HepG2 (cell line): ENCODE results near the gene AIP. TPM values are rescaled to one million over a fixed set of nuclear protein-coding genes. Genes with fewer than 3 reads are reported as not detected.
A peak's percentile ranks its signal among the peaks of the same experiment; 100 is the strongest.

Source experiments
- DR1 ChIP-seq: sonication (generic); formaldehyde crosslinking; IDR thresholded peaks from 2 replicates; pipeline ENCODE4 v1.8.0; 2021; ENCODE audit warnings: mild to moderate bottlenecking, missing genetic modification reagents, inconsistent platforms
- GLI4 ChIP-seq: sonication (generic); formaldehyde crosslinking; IDR thresholded peaks from 2 replicates; pipeline ENCODE4 v1.5.1; 2020; ENCODE audit warnings: missing genetic modification reagents, mild to moderate bottlenecking, moderate library complexity, borderline replicate concordance
- HOXA3 ChIP-seq: sonication (generic); formaldehyde crosslinking; IDR thresholded peaks from 2 replicates; pipeline ENCODE4 v1.5.0; 2020; ENCODE audit warnings: missing genetic modification reagents
- HOXD1 ChIP-seq: sonication (generic); formaldehyde crosslinking; IDR thresholded peaks from 2 replicates; pipeline ENCODE4 v1.5.0; 2020; ENCODE audit warnings: missing genetic modification reagents
- IKZF1 ChIP-seq: fragments of 450-650 bp; IDR thresholded peaks from 2 replicates; pipeline ENCODE4 v1.7.1; 2016
- JUND ChIP-seq: sonication (generic); formaldehyde crosslinking; IDR thresholded peaks from 2 replicates; pipeline ENCODE4 v1.8.0; 2022; ENCODE audit warnings: mild to moderate bottlenecking, missing genetic modification reagents
- KDM6A ChIP-seq: IDR thresholded peaks from 2 replicates; pipeline ENCODE4 v1.6.1; 2016; ENCODE audit warnings: low read depth
- KIAA2018 ChIP-seq: sonication (generic); formaldehyde crosslinking; IDR thresholded peaks from 2 replicates; pipeline ENCODE4 v1.5.0; 2020; ENCODE audit warnings: mild to moderate bottlenecking, missing genetic modification reagents, borderline replicate concordance
- MED13 ChIP-seq: sonication (generic); formaldehyde crosslinking; IDR thresholded peaks from 2 replicates; pipeline ENCODE4 v1.5.0; 2020; ENCODE audit warnings: missing genetic modification reagents
- NCOA5 ChIP-seq: sonication (generic); formaldehyde crosslinking; IDR thresholded peaks from 2 replicates; pipeline ENCODE4 v1.4.0; 2020; ENCODE audit warnings: missing genetic modification reagents
- SNAI1 ChIP-seq: sonication (generic); formaldehyde crosslinking; IDR thresholded peaks from 2 replicates; pipeline ENCODE4 v1.5.0; 2020; ENCODE audit warnings: mild to moderate bottlenecking, missing genetic modification reagents, borderline replicate concordance
- TARDBP ChIP-seq: sonication (generic); formaldehyde crosslinking; IDR thresholded peaks from 2 replicates; pipeline ENCODE4 v1.8.0; 2022; ENCODE audit warnings: mild to moderate bottlenecking, missing genetic modification reagents
- ZFYVE20 ChIP-seq: sonication (generic); formaldehyde crosslinking; IDR thresholded peaks from 2 replicates; pipeline ENCODE4 v1.8.0; 2023; ENCODE audit warnings: low read depth, mild to moderate bottlenecking, moderate library complexity, missing genetic modification reagents, borderline replicate concordance
- ZNF460 ChIP-seq: sonication (generic); formaldehyde crosslinking; IDR thresholded peaks from 2 replicates; pipeline ENCODE4 v1.5.1; 2020; ENCODE audit warnings: missing genetic modification reagents, mild to moderate bottlenecking, borderline replicate concordance
- ZNF552 ChIP-seq: sonication (generic); formaldehyde crosslinking; IDR thresholded peaks from 2 replicates; pipeline ENCODE4 v1.9.0; 2022; ENCODE audit warnings: missing genetic modification reagents, mild to moderate bottlenecking, borderline replicate concordance
- ZNF841 ChIP-seq: sonication (generic); formaldehyde crosslinking; IDR thresholded peaks from 2 replicates; pipeline ENCODE4 v1.8.1; 2023; ENCODE audit warnings: missing genetic modification reagents, borderline replicate concordance
- polyA plus RNA-seq, 8 experiments: library from polyadenylated mRNA; depleted of rRNA in 3 of 8; stranded (reverse) in 7 of 8; unstranded in 1 of 8; fragments of >200 nt; fragmentation: Illumina TruSeq in 4 of 8; extraction: Trizol in 4 of 8; gene quantifications; 2 replicates each; pipeline versions ENCODE4 v1.2.1 to v1.2.3, GENCODE V29; 2011 to 2016; ENCODE audit warnings: low read depth in 4 of 8, missing spikeins in 1 of 8, mixed read lengths in 1 of 8; ENCODE audit not compliant: insufficient read depth in 1 of 8
- total RNA-seq, 5 experiments: library from RNA; depleted of rRNA; stranded (reverse); fragments of >200 nt; fragmentation: Illumina TruSeq; extraction: Trizol; gene quantifications; 2 replicates each; pipeline ENCODE4 v1.2.3, GENCODE V29; 2016; ENCODE audit warnings: low read depth in 1 of 5
- TF ChIP-seq, protein P1 (sequence below): sonication (generic); formaldehyde crosslinking; IDR thresholded peaks from 2 replicates; pipeline ENCODE4 v1.5.1; 2020; ENCODE audit warnings: mild to moderate bottlenecking, missing genetic modification reagents, moderate library complexity

The AIP gene
- total and polyA plus RNA-seq, 2 of the 13 experiments (the other 11 are each of a cell fraction or from before 2014, with no cell fraction given): 51.8 to 110 TPM

DNA sequence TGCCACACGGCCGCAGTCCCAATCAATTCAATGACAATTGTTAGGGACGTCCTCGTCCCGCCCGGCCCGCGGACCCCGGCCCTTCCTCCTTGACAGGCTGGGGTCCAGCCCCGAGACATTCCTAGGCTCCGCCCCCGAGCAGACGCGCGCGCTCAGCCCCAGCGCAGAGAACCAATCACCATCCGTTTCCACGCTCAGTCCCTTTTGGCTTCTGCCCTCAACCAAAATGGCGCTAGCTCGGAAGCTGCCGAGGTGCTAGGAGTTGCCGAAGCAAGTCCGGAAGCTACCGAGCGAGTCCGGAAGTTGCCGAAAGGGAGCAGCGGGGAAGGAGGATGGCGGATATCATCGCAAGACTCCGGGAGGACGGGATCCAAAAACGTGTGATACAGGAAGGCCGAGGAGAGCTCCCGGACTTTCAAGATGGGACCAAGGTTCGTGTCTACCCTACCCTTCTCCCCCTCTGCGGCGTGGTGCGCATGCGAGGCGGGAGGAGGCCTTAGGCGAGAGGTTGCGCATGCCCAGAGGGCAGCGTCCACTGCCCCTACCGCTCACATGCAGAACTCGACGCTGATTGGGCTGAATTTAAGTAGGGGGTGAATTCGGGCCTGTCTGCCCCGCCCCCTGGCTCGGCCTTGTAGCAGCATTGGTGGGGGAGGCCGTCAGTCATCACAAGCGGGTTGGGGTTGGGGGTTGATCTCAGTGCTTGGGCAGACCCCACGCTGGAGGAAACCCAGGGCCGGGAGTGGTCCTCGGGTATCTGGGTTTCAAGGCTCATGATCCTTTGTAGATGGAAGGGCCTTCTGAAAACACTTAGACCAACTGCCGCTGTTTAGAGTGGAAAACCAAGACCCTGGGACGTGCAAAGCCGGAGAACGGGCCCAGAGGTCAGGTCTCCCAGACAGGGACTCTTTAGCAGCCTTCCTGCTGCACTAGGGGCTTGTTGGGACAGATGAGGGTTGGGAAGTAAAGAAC lies at the start of gene AIP (continued):
- TF ChIP-seq KIAA2018 (CRISPR knock-in tag) (peak; percentile 42; the same call in 1 of the 2 replicates), NCOA5 (CRISPR knock-in tag) (no peak), HOXA3 (CRISPR knock-in tag) (peak; percentile 97), HOXD1 (peak; percentile 89), ZNF552 (CRISPR knock-in tag) (peak; percentile 95; the same call in 1 of the 2 replicates), ZNF460 (CRISPR knock-in tag) (no peak; the same call in 1 of the 2 replicates), JUND (CRISPR knock-in tag) (peak; percentile 69), KDM6A (CRISPR knock-in tag) (no peak), TARDBP (CRISPR knock-in tag) (peak; percentile 96), ZFYVE20 (CRISPR knock-in tag) (no peak), GLI4 (CRISPR knock-in tag) (peak; percentile 92; the same call in 1 of the 2 replicates), MED13 (CRISPR knock-in tag) (peak; percentile 80; the same call in 1 of the 2 replicates), IKZF1 (no peak), SNAI1 (CRISPR knock-in tag) (peak; percentile 89), DR1 (CRISPR knock-in tag) (peak; percentile 73), ZNF841 (peak; percentile 84)
- TF ChIP-seq, protein P1, sequence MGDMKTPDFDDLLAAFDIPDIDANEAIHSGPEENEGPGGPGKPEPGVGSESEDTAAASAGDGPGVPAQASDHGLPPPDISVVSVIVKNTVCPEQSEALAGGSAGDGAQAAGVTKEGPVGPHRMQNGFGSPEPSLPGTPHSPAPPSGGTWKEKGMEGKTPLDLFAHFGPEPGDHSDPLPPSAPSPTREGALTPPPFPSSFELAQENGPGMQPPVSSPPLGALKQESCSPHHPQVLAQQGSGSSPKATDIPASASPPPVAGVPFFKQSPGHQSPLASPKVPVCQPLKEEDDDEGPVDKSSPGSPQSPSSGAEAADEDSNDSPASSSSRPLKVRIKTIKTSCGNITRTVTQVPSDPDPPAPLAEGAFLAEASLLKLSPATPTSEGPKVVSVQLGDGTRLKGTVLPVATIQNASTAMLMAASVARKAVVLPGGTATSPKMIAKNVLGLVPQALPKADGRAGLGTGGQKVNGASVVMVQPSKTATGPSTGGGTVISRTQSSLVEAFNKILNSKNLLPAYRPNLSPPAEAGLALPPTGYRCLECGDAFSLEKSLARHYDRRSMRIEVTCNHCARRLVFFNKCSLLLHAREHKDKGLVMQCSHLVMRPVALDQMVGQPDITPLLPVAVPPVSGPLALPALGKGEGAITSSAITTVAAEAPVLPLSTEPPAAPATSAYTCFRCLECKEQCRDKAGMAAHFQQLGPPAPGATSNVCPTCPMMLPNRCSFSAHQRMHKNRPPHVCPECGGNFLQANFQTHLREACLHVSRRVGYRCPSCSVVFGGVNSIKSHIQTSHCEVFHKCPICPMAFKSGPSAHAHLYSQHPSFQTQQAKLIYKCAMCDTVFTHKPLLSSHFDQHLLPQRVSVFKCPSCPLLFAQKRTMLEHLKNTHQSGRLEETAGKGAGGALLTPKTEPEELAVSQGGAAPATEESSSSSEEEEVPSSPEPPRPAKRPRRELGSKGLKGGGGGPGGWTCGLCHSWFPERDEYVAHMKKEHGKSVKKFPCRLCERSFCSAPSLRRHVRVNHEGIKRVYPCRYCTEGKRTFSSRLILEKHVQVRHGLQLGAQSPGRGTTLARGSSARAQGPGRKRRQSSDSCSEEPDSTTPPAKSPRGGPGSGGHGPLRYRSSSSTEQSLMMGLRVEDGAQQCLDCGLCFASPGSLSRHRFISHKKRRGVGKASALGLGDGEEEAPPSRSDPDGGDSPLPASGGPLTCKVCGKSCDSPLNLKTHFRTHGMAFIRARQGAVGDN (CRISPR knock-in tag): peak; percentile 100
